Fibroblast of lung (primary cell): ENCODE data around the gene DNPEP. TPM values are rescaled to one million over a fixed set of nuclear protein-coding genes. Genes with fewer than 3 reads are reported as not detected.

Experiments used
- DNase-seq, 2 donors: peaks; one replicate each; pipeline versions ENCODE4 v3.0.0 to v3.0.0-alpha.2; 2010; ENCODE audit warnings: low read depth in 2 of 2
- H2AFZ ChIP-seq: 2 replicates; pipeline ENCODE4 v1.5.1; 2012; ENCODE audit warnings: low read length, control low read depth, inconsistent platforms
- H3K27ac ChIP-seq: 2 replicates; pipeline ENCODE4 v1.5.1; 2011; ENCODE audit warnings: low read length, control low read depth; ENCODE audit not compliant: insufficient read depth
- H3K27me3 ChIP-seq: 2 replicates; pipeline ENCODE4 v1.5.1; 2011; ENCODE audit warnings: mild to moderate bottlenecking, low read length; ENCODE audit not compliant: control insufficient read depth, insufficient read depth
- H3K36me3 ChIP-seq: 2 replicates; pipeline ENCODE4 v1.5.1; 2011; ENCODE audit warnings: low read length; ENCODE audit not compliant: control insufficient read depth, insufficient read depth
- H3K4me1 ChIP-seq: 2 replicates; pipeline ENCODE4 v1.5.1; 2011; ENCODE audit warnings: low read length; ENCODE audit not compliant: control insufficient read depth, insufficient read depth; ENCODE audit errors: extremely low read depth
- H3K4me2 ChIP-seq: 2 replicates; pipeline ENCODE4 v1.5.1; 2011; ENCODE audit warnings: low read length, control low read depth; ENCODE audit not compliant: insufficient read depth; ENCODE audit errors: extremely low read depth
- H3K4me3 ChIP-seq, 4 experiments: fragments of 200-600 bp in 1 of 4; sonication (generic) in 1 of 4; replicated peaks in 1 of 4; 2 replicates each; pipeline ENCODE4 v1.5.1; 2011 to 2016; ENCODE audit warnings: low read length in 4 of 4, low read depth in 3 of 4, mild to moderate bottlenecking in 3 of 4, control low read depth in 2 of 4, inconsistent platforms in 1 of 4, mixed read lengths in 1 of 4; ENCODE audit not compliant: insufficient read depth in 1 of 4; ENCODE audit errors: control extremely low read depth in 1 of 4
- H3K79me2 ChIP-seq: 2 replicates; pipeline ENCODE4 v1.5.1; 2012; ENCODE audit warnings: mild to moderate bottlenecking, low read length, inconsistent platforms; ENCODE audit not compliant: control insufficient read depth, insufficient read depth
- H3K9ac ChIP-seq: 2 replicates; pipeline ENCODE4 v1.5.1; 2011; ENCODE audit warnings: mild to moderate bottlenecking, low read length, control low read depth; ENCODE audit not compliant: insufficient read depth
- H3K9me3 ChIP-seq: 2 replicates; pipeline ENCODE4 v1.5.1; 2012; ENCODE audit warnings: low read depth, low read length; ENCODE audit not compliant: control insufficient read depth, insufficient read depth
- H4K20me1 ChIP-seq: 2 replicates; pipeline ENCODE4 v1.5.1; 2011; ENCODE audit warnings: low read length; ENCODE audit not compliant: control insufficient read depth, insufficient read depth; ENCODE audit errors: extremely low read depth
- EZH2 ChIP-seq: IDR thresholded peaks from 2 replicates; pipeline ENCODE4 v1.5.1; 2012; ENCODE audit warnings: low read length, control low read depth, mild to moderate bottlenecking; ENCODE audit errors: missing control alignments
- polyA plus RNA-seq, 2 donors: library from polyadenylated mRNA; depleted of rRNA in 1 of 2; stranded (reverse) in 1 of 2; unstranded in 1 of 2; fragments of >200 nt; gene quantifications; 2 replicates each; pipeline ENCODE4 v1.2.1, GENCODE V29; 2011 to 2012; ENCODE audit warnings: missing spikeins in 1 of 2
- total RNA-seq: library from RNA; depleted of rRNA; stranded (reverse); fragments of >200 nt; gene quantifications from 2 replicates; pipeline ENCODE4 v1.2.1, GENCODE V29; 2014
- TF ChIP-seq, protein P1 (sequence below), 2 donors: IDR thresholded peaks in 1 of 2; conservative IDR thresholded peaks in 1 of 2; 1 replicate in 1 of 2; 2 replicates in 1 of 2; pipeline ENCODE4 v1.5.1; 2011 to 2012; ENCODE audit warnings: low read length in 2 of 2, control low read depth in 1 of 2, inconsistent platforms in 1 of 2, low read depth in 1 of 2, mild to moderate bottlenecking in 1 of 2

DNPEP gene
- total and polyA plus RNA-seq, 2 donors (not counting 1 experiment from before 2014, with no cell fraction given): 38.2 to 72.5 TPM

DNA sequence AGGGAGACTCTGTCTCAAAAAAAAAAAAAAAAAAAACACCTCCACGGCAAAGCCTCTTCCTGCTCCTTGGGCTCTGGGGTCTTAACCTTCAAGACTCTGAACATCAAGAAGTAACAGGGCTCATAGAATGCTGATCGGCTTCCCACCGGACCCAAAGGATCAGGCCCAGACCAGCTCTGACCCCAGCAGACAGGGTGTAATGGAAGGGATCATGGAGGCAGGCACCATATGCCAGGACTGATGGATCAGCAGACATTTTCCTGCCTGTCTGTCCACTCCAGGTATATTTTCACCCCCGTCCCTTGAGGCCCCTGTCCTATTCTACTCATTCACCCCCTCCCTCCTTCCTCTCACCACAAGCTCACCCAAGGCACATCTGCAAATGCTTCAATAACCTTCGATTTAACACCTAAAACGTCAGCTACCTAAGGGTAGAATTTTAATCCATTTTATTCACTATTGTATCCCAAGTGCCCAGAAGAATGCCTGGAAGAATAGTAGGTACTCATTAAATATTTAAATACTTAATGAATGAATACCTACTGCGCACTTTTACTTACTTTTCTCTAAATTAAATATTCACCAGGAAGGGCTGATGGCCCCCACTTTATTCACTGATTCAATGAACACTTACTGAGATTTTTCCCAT lies 42.4 kb upstream of the DNPEP start:
- no peak overlapping the region for H3K27ac ChIP-seq
- no peak for TF ChIP-seq EZH2
- TF ChIP-seq, protein P1, sequence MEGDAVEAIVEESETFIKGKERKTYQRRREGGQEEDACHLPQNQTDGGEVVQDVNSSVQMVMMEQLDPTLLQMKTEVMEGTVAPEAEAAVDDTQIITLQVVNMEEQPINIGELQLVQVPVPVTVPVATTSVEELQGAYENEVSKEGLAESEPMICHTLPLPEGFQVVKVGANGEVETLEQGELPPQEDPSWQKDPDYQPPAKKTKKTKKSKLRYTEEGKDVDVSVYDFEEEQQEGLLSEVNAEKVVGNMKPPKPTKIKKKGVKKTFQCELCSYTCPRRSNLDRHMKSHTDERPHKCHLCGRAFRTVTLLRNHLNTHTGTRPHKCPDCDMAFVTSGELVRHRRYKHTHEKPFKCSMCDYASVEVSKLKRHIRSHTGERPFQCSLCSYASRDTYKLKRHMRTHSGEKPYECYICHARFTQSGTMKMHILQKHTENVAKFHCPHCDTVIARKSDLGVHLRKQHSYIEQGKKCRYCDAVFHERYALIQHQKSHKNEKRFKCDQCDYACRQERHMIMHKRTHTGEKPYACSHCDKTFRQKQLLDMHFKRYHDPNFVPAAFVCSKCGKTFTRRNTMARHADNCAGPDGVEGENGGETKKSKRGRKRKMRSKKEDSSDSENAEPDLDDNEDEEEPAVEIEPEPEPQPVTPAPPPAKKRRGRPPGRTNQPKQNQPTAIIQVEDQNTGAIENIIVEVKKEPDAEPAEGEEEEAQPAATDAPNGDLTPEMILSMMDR (conservative IDR thresholded peaks at IDR 0.05 in 1 of 2, IDR thresholded peaks at IDR 0.05 in 1 of 2; ENCODE audit: low read depth in 1 of 2, low read length in 2 of 2): no peak
- H3K9ac ChIP-seq: no peak overlapping the region
- no peak overlapping the region for H3K4me2 ChIP-seq
- no peaks in the 10 kb centered on the region for H3K27me3 ChIP-seq
- H3K36me3 ChIP-seq: no peaks in the 10 kb centered on the region
- H4K20me1 ChIP-seq: no peaks in the 10 kb centered on the region
- H3K9me3 ChIP-seq: no peaks in the 10 kb centered on the region
- no peaks in the 10 kb centered on the region for H3K79me2 ChIP-seq
- H3K4me1 ChIP-seq: no peaks in the 10 kb centered on the region
- no peak overlapping the region for H3K4me3 ChIP-seq
- no peak for DNase-seq
- H2AFZ ChIP-seq: no peak overlapping the region

DNA sequence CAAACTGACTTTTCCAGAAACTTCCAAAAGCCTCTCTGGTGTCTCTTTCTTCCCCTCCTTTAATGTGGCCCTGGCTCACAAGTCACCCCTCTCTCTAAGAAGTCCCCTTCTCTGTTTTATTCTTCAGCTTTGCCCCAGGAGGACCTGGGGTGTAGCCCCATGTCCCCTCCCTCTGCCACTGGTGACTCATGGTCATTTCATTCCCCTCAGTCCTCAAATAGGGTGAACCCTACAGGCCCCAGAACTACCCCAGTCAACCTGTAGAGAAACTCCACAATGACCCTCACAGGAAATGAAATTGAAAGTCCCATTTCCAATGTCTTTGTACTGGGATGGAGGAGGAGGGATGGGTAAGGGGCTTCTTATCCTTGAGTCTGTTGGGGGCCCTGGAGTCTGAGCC lies 40.8 kb upstream of the DNPEP start:
- no peaks in the 10 kb centered on the region for H4K20me1 ChIP-seq

DNA sequence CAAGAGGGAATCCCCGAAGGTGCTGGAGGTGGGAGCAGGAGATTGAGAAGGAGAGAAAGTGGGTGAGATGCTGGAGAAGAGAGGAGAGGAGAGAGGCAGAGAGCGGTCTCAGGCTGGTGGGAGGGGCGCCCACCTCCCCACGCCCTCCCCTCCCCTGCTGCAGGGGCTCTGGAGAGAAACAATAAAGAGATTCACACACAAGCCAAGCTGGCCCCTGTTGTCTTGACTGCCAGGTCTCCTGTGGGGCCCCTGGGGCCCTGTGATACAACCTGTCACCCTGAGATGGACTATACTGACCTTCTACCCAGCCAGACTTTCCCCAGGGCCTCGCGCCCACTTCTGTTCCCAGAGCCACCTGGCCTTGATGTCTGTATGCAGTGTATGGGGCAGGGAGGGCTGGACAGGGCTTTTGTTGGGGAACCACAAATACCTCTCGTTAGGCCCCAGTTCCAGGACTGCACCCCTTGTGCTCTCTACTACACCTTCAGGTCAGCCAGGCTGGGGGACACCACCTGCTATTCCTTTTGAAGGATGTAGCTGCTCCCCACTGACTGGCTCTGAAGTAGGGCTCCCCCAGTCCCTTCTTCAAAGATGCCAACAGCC lies 38.9 kb upstream of the DNPEP start:
- no peak overlapping the region for H2AFZ ChIP-seq
- DNase-seq: no peak
- no peaks in the 10 kb centered on the region for H4K20me1 ChIP-seq
- no peak overlapping the region for H3K4me2 ChIP-seq
- H3K36me3 ChIP-seq: no peaks in the 10 kb centered on the region
- no peak for TF ChIP-seq EZH2
- TF ChIP-seq, protein P1 (conservative IDR thresholded peaks at IDR 0.05 in 1 of 2, IDR thresholded peaks at IDR 0.05 in 1 of 2; ENCODE audit: low read depth in 1 of 2, low read length in 2 of 2): no peak
- no peaks in the 10 kb centered on the region for H3K79me2 ChIP-seq
- H3K4me3 ChIP-seq: no peak overlapping the region
- H3K27ac ChIP-seq: no peak overlapping the region
- no peaks in the 10 kb centered on the region for H3K9me3 ChIP-seq
- no peaks in the 10 kb centered on the region for H3K27me3 ChIP-seq
- no peak overlapping the region for H3K9ac ChIP-seq
- no peaks in the 10 kb centered on the region for H3K4me1 ChIP-seq

More for the DNA sequence above, 40.8 kb upstream of the DNPEP start:
- Histone ChIP-seq H3K27me3 (no peaks in the 10 kb centered on the region), H3K36me3 (no peaks in the 10 kb centered on the region), H3K4me2 (no peak overlapping the region), H3K79me2 (no peaks in the 10 kb centered on the region), H3K4me1 (no peaks in the 10 kb centered on the region), H3K27ac (no peak overlapping the region), H3K4me3 (no peak overlapping the region), H3K9me3 (no peaks in the 10 kb centered on the region), H2AFZ (no peak overlapping the region), H3K9ac (no peak overlapping the region)
- TF ChIP-seq, protein P1 (conservative IDR thresholded peaks at IDR 0.05 in 1 of 2, IDR thresholded peaks at IDR 0.05 in 1 of 2; ENCODE audit: low read depth in 1 of 2, low read length in 2 of 2): no peak
- no peak for TF ChIP-seq EZH2
- no peak for DNase-seq
